IMR-90 (cell line): Measurements from ENCODE around the gene TIPARP. TPM values are rescaled to one million over a fixed set of nuclear protein-coding genes. Genes with fewer than 3 reads are reported as not detected.

Experiments
- ATAC-seq: fragments of 200-7000 bp; cut with Tn5 transposase; 2 replicates; pipeline ENCODE4 v1.9.1; 2020; ENCODE audit warnings: low read depth, mild to moderate bottlenecking, moderate library complexity
- BruUV-seq: library from RNA; stranded (reverse); fragments of 400-500 nt; replicated peaks from 2 replicates; lab custom pipeline; 2021; lab: Mats Ljungman, UMichigan
- CTCF ChIA-PET: fragments of 300-600 bp; formaldehyde crosslinking; extraction: SDS; loops from one replicate; lab custom pipeline; 2021; ENCODE audit warnings: antibody characterized with exemption; lab: Yijun Ruan, JAX
- POLR2A ChIA-PET: fragments of 300-600 bp; sonication (Branson Sonifier 250); formaldehyde crosslinking; loops from one replicate; lab custom pipeline; 2022; ENCODE audit warnings: antibody characterized with exemption; ENCODE audit not compliant: unreplicated experiment; lab: Charles Lee
- DNase-seq: peaks from one replicate; pipeline ENCODE4 v3.0.0; 2013
- H2AFZ ChIP-seq: replicated peaks from 2 replicates; pipeline ENCODE3; 2013; ENCODE audit warnings: low read length, mild to moderate bottlenecking; ENCODE audit not compliant: poor library complexity
- H2AK5ac ChIP-seq: 2 replicates; pipeline ENCODE4 v1.6.1; 2013; ENCODE audit warnings: low read depth, low read length, inconsistent platforms
- H2AK9ac ChIP-seq: replicated peaks from 2 replicates; pipeline ENCODE3; 2013; ENCODE audit warnings: mild to moderate bottlenecking, low read depth, low read length, moderate library complexity; ENCODE audit not compliant: poor library complexity
- H2BK120ac ChIP-seq: 2 replicates; pipeline ENCODE4 v1.6.1; 2013; ENCODE audit warnings: low read depth, low read length, inconsistent platforms
- H2BK15ac ChIP-seq: 3 replicates; pipeline ENCODE4 v1.6.1; 2013; ENCODE audit warnings: low read depth, low read length, inconsistent platforms
- H2BK20ac ChIP-seq: 2 replicates; pipeline ENCODE4 v1.6.1; 2013; ENCODE audit warnings: low read depth, mild to moderate bottlenecking, inconsistent platforms, low read length, moderate library complexity
- H2BK5ac ChIP-seq: 2 replicates; pipeline ENCODE4 v1.6.1; 2013; ENCODE audit warnings: mild to moderate bottlenecking, low read depth, low read length, inconsistent platforms; ENCODE audit not compliant: poor library complexity, severe bottlenecking
- H3K14ac ChIP-seq: replicated peaks from 2 replicates; pipeline ENCODE4 v1.6.1; 2013; ENCODE audit warnings: low read depth, low read length, inconsistent platforms
- H3K18ac ChIP-seq: 2 replicates; pipeline ENCODE4 v1.6.1; 2013; ENCODE audit warnings: low read depth, low read length, control low read depth
- H3K23ac ChIP-seq: 2 replicates; pipeline ENCODE4 v1.6.1; 2013; ENCODE audit warnings: low read depth, low read length, inconsistent platforms
- H3K27ac ChIP-seq: 2 replicates; pipeline ENCODE4 v1.5.1; 2013; ENCODE audit warnings: mild to moderate bottlenecking, control low read depth, low read length; ENCODE audit not compliant: insufficient read depth
- H3K27me3 ChIP-seq: 2 replicates; pipeline ENCODE4 v1.6.1; 2013; ENCODE audit warnings: low read length; ENCODE audit not compliant: control insufficient read depth, insufficient read depth
- H3K36me3 ChIP-seq: 2 replicates; pipeline ENCODE4 v1.6.1; 2013; ENCODE audit warnings: low read length, mixed read lengths; ENCODE audit not compliant: control insufficient read depth, insufficient read depth
- H3K4ac ChIP-seq: 2 replicates; pipeline ENCODE4 v1.6.1; 2013; ENCODE audit warnings: low read depth, low read length, inconsistent platforms
- H3K4me1 ChIP-seq: 2 replicates; pipeline ENCODE4 v1.6.1; 2013; ENCODE audit warnings: low read length, mixed read lengths; ENCODE audit not compliant: control insufficient read depth, insufficient read depth
- H3K4me2 ChIP-seq: 2 replicates; pipeline ENCODE4 v1.6.1; 2013; ENCODE audit warnings: low read depth, mild to moderate bottlenecking, control low read depth, low read length, moderate library complexity
- H3K4me3 ChIP-seq: 2 replicates; pipeline ENCODE4 v1.5.1; 2013; ENCODE audit warnings: low read depth, mild to moderate bottlenecking, control low read depth, low read length, moderate library complexity; ENCODE audit not compliant: insufficient read depth
- H3K56ac ChIP-seq: 2 replicates; pipeline ENCODE4 v1.6.1; 2013; ENCODE audit warnings: low read length, inconsistent platforms; ENCODE audit not compliant: insufficient read depth; ENCODE audit errors: extremely low read depth
- H3K79me1 ChIP-seq, 2 experiments: 2 replicates each; pipeline ENCODE4 v1.6.1; 2013; ENCODE audit warnings: low read length in 2 of 2, inconsistent platforms in 1 of 2, low read depth in 1 of 2
- H3K9ac ChIP-seq: 2 replicates; pipeline ENCODE4 v1.6.1; 2013; ENCODE audit warnings: low read depth, low read length, control low read depth
- H3K9me1 ChIP-seq: 2 replicates; pipeline ENCODE4 v1.6.1; 2013; ENCODE audit warnings: low read length, inconsistent platforms; ENCODE audit not compliant: insufficient read depth
- H3K9me3 ChIP-seq: 2 replicates; pipeline ENCODE4 v1.6.1; 2013; ENCODE audit warnings: low read length; ENCODE audit not compliant: control insufficient read depth, insufficient read depth
- H4K20me1 ChIP-seq: 2 replicates; pipeline ENCODE4 v1.6.1; 2013; ENCODE audit warnings: low read length, inconsistent platforms; ENCODE audit not compliant: insufficient read depth
- H4K5ac ChIP-seq: 2 replicates; pipeline ENCODE4 v1.6.1; 2013; ENCODE audit warnings: mild to moderate bottlenecking, low read depth, low read length, control low read depth
- H4K8ac ChIP-seq, 2 experiments: 2 replicates each; pipeline ENCODE4 v1.6.1; 2013; ENCODE audit warnings: low read depth in 2 of 2, low read length in 2 of 2, control low read depth in 1 of 2, inconsistent platforms in 1 of 2
- H4K91ac ChIP-seq: 2 replicates; pipeline ENCODE4 v1.6.1; 2013; ENCODE audit warnings: low read depth, low read length, inconsistent platforms; ENCODE audit not compliant: insufficient read depth
- BHLHE40 ChIP-seq: fragments of 150-350 bp; IDR thresholded peaks from 2 replicates; pipeline ENCODE4 v1.6.1; 2016; ENCODE audit warnings: mild to moderate bottlenecking, low read depth, low read length
- CHD1 ChIP-seq: IDR thresholded peaks from 2 replicates; pipeline ENCODE4 v1.6.1; 2012; ENCODE audit warnings: low read depth, low read length, improper control_type of control experiment
- ELK1 ChIP-seq: fragments of 150-350 bp; IDR thresholded peaks from 2 replicates; pipeline ENCODE4 v1.6.1; 2016; ENCODE audit warnings: low read depth, mild to moderate bottlenecking, low read length, moderate library complexity, borderline replicate concordance
- FOS ChIP-seq: fragments of 150-350 bp; IDR thresholded peaks from 2 replicates; pipeline ENCODE4 v1.6.1; 2016; ENCODE audit warnings: low read depth, low read length
- RAD21 ChIP-seq: IDR thresholded peaks from 2 replicates; pipeline ENCODE4 v1.6.1; 2012; ENCODE audit warnings: low read length, improper control_type of control experiment
- RCOR1 ChIP-seq: IDR thresholded peaks from 2 replicates; pipeline ENCODE4 v1.6.1; 2012; ENCODE audit warnings: mild to moderate bottlenecking, low read length, improper control_type of control experiment; ENCODE audit not compliant: insufficient replicate concordance
- RFX5 ChIP-seq: IDR thresholded peaks from 2 replicates; pipeline ENCODE4 v1.8.0; 2012; ENCODE audit warnings: low read depth, mild to moderate bottlenecking, low read length, moderate library complexity
- SMC3 ChIP-seq: fragments of 150-350 bp; IDR thresholded peaks from 2 replicates; pipeline ENCODE4 v1.6.1; 2016; ENCODE audit warnings: low read depth, mild to moderate bottlenecking, antibody characterized with exemption, low read length, moderate library complexity
- WGBS, 2 experiments: methylation state at CpG; one replicate each; pipeline versions ENCODE4 v1.1.5 to v1.1.7; 2013; ENCODE audit warnings: missing lambda C conversion rate in 2 of 2; ENCODE audit not compliant: insufficient read length in 1 of 2; ENCODE audit errors: extremely low coverage in 2 of 2; 5-methylcytosine and 5-hydroxymethylcytosine counted together
- dilution Hi-C: fragments of 300-500 bp; cut with HindIII; formaldehyde crosslinking; loops from one replicate; pipeline ENCODE4 v1.14.3; 2018; ENCODE audit warnings: low sequenced_read_pairs; ENCODE audit not compliant: unreplicated experiment
- in situ Hi-C: fragments of 300-500 bp; cut with MboI; formaldehyde crosslinking; loops from 3 replicates; pipeline ENCODE4 v1.14.3; 2019; ENCODE audit warnings: low sequenced_read_pairs, inconsistent platforms, mixed read lengths
- intact Hi-C: fragments of 100-400 bp; cut with micrococcal nuclease; formaldehyde crosslinking; loops from 2 replicates; pipeline ENCODE4 v1.10.0; 2022
- polyA plus RNA-seq, 3 experiments: library from polyadenylated mRNA; depleted of rRNA; stranded (reverse); fragments of >200 nt; gene quantifications; 2 replicates each; pipeline ENCODE4 v1.2.3, GENCODE V29; 2012; ENCODE audit warnings: low replicate concordance in 1 of 3
- total RNA-seq: library from RNA; depleted of rRNA; stranded (reverse); fragments of >200 nt; gene quantifications from 2 replicates; pipeline ENCODE4 v1.2.3, GENCODE V29; 2012

Gene TIPARP
- total and polyA plus RNA-seq, 2 of the 4 experiments (the other 2 are of a cell fraction), result 12.6 to 70.8 TPM

GRCh38 chr3:156704370-156705036, 30.1 kb downstream of the TIPARP start:
- Histone ChIP-seq H3K27me3 (no peaks in the 10 kb centered on the region), H2BK20ac (no peak overlapping the region), H3K14ac (no peak overlapping the region), H3K18ac (no peak overlapping the region), H3K56ac (no peak overlapping the region), H2AK5ac (no peak overlapping the region), H3K36me3 (peaks cover 33% of the 10 kb centered on the region), H4K91ac (no peak overlapping the region), H2AK9ac (no peak overlapping the region), H3K4me1 (peaks cover 6% of the 10 kb centered on the region), H3K4me2 (no peak overlapping the region), H2AFZ (no peak overlapping the region), H3K4me3 (no peak overlapping the region), H4K8ac (no peak overlapping the region), H2BK5ac (no peak overlapping the region), H3K23ac (no peak overlapping the region; the same call in 1 of the 2 replicates), H3K27ac (no peak overlapping the region), H3K9ac (no peak overlapping the region), H4K5ac (no peak overlapping the region), H3K79me1 (peaks cover 27 to 62% of the 10 kb centered on the region in 2 experiments), H3K9me1 (no peaks in the 10 kb centered on the region; the same call in 1 of the 2 replicates), H4K20me1 (peaks cover 5% of the 10 kb centered on the region; the same call in 1 of the 2 replicates), H3K9me3 (no peaks in the 10 kb centered on the region), H3K4ac (no peak overlapping the region), H2BK120ac (no peak overlapping the region), H2BK15ac (no peak overlapping the region)
- ChIA-PET CTCF (interaction anchor here (1.9 kb wide), 1 partner anchor 433 kb away, joined by 6 read pairs; no protein-coding TSS in a partner anchor), POLR2A (no interaction called here)
- ATAC-seq (no peak), DNase-seq (no peak)
- no TSS peak for BruUV-seq
- no peak for TF ChIP-seq RFX5
- TF ChIP-seq CHD1, result no peak
- no peak for TF ChIP-seq RAD21
- no peak for TF ChIP-seq SMC3
- no peak for TF ChIP-seq ELK1
- no peak for TF ChIP-seq FOS
- no peak for TF ChIP-seq RCOR1
- TF ChIP-seq BHLHE40, result no peak
- dilution Hi-C loops, result no loop called here
- in situ Hi-C loops, result no loop called here
- intact Hi-C loops, result loop anchor here (5.0 kb wide), 1 partner anchor 818 kb away; no protein-coding TSS in a partner anchor
- whole genome bisulfite sequencing, 2 experiments, result no CpG with 5 or more reads among the region's 4 CpGs
